Mucosa of rectum (tissue), 2 donors: ENCODE measurements around the gene ASPA.
A peak's percentile ranks its signal among the peaks of the same experiment; 100 is the strongest.

Source experiments
- H3K27ac ChIP-seq, 2 donors: one replicate each; pipeline ENCODE4 v1.7.0; 2013; ENCODE audit warnings: inconsistent platforms in 2 of 2, low read depth in 2 of 2, low read length in 2 of 2
- H3K27me3 ChIP-seq, 2 donors: one replicate each; pipeline ENCODE4 v1.7.0; 2013; ENCODE audit warnings: low read length in 2 of 2; ENCODE audit not compliant: control insufficient read depth in 2 of 2, insufficient read depth in 2 of 2
- H3K36me3 ChIP-seq, 2 donors: one replicate each; pipeline ENCODE4 v1.7.0; 2013; ENCODE audit warnings: low read length in 2 of 2; ENCODE audit not compliant: control insufficient read depth in 2 of 2, insufficient read depth in 2 of 2
- H3K4me1 ChIP-seq, 2 donors: one replicate each; pipeline ENCODE4 v1.7.0; 2013; ENCODE audit warnings: low read length in 2 of 2, mild to moderate bottlenecking in 1 of 2; ENCODE audit not compliant: control insufficient read depth in 2 of 2, insufficient read depth in 2 of 2
- H3K4me3 ChIP-seq, 2 donors: one replicate each; pipeline ENCODE4 v1.7.0; 2013; ENCODE audit warnings: low read length in 2 of 2
- H3K9ac ChIP-seq, 2 donors: one replicate each; pipeline ENCODE4 v1.7.0; 2013; ENCODE audit warnings: low read length in 2 of 2, low read depth in 1 of 2, mild to moderate bottlenecking in 1 of 2
- H3K9me3 ChIP-seq, 2 donors: one replicate each; pipeline ENCODE4 v1.7.0; 2013; ENCODE audit warnings: low read length in 2 of 2; ENCODE audit not compliant: control insufficient read depth in 2 of 2
- donor health status: healthy.
- donor health status: Normal muscosa, but diverticular disease.

Gene ASPA

DNA sequence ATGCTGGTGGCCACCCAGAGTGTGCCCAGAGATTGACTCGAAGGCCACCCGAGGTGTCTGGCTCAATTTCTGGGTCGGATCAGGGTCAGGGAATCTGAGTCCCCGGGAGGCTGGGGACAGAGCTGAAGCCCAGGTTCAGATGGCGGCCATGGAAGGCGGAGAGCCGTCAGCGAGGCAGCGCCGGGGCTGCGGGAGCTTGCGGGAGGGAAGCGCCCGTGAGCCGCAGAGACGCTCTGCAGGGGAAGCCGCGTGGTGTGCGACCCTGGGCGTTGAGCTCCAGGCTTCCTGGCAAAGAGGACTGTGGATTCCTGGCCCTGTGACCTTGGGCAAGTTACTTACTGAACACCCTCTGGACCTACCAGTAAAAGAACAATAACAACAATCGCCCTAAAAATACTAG, 3.7 kb upstream of the ASPA start:
- no peaks in the 10 kb centered on the region for H3K36me3 ChIP-seq
- H3K27me3 ChIP-seq = no peaks in the 10 kb centered on the region
- no peak overlapping the region for H3K9ac ChIP-seq
- no peak overlapping the region for H3K27ac ChIP-seq
- peaks cover 7 to 8% of the 10 kb centered on the region in 2 donors for H3K4me1 ChIP-seq
- H3K9me3 ChIP-seq = no peaks in the 10 kb centered on the region
- no peak overlapping the region for H3K4me3 ChIP-seq

DNA sequence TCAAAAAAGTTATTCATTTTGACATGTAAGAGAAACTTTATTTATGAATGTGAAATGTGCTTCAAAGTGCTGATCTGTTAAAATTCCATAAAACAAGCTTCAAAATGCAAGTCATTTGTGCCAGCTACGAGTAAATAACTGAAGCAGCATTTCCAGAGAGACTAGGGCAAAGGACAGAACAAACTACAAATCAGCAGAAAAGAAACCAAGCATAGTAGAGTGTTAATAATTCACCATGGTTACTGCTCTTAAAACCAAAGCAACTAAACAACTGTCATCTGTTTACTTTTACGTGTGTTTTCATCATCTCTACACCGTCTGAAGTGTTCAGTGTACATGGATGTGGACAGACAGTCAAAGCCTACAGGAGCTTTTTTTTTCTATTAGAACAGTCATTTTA, 1.6 kb upstream of the ASPA start:
- Histone ChIP-seq H3K9ac (no peak overlapping the region), H3K27ac (peak overlapping the region in 1 of 2 donors; percentile 40), H3K36me3 (no peaks in the 10 kb centered on the region), H3K4me3 (no peak overlapping the region), H3K4me1 (peaks cover 7 to 8% of the 10 kb centered on the region in 2 donors), H3K27me3 (no peaks in the 10 kb centered on the region), H3K9me3 (no peaks in the 10 kb centered on the region)

DNA sequence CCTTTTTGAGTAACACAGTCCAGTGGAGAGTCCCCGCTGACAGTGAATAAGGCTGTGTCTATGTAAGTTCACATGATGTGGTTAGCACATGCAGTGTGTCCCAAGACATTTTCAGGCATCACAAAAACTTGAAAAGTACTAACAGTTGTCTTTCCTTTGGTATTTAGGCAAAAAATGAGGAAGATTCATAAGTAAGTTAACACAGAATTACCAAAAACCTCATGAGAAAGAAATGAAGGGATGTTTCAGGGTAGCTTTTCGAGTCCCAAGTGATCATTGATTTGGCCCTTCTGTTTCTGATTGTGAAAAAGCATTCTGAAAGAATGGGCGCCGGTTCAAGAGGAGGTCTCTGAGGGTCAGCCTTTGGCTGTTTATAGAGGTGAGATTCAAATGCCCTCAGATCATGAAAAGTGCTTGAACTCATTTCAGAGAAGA, 529 bp upstream of the ASPA start:
- H3K36me3 ChIP-seq = no peaks in the 10 kb centered on the region
- no peak overlapping the region for H3K9ac ChIP-seq
- no peak overlapping the region for H3K4me3 ChIP-seq
- H3K27ac ChIP-seq = peak overlapping the region in 1 of 2 donors; percentile 56
- H3K4me1 ChIP-seq = peaks cover 7 to 8% of the 10 kb centered on the region in 2 donors
- no peaks in the 10 kb centered on the region for H3K27me3 ChIP-seq
- no peaks in the 10 kb centered on the region for H3K9me3 ChIP-seq

DNA sequence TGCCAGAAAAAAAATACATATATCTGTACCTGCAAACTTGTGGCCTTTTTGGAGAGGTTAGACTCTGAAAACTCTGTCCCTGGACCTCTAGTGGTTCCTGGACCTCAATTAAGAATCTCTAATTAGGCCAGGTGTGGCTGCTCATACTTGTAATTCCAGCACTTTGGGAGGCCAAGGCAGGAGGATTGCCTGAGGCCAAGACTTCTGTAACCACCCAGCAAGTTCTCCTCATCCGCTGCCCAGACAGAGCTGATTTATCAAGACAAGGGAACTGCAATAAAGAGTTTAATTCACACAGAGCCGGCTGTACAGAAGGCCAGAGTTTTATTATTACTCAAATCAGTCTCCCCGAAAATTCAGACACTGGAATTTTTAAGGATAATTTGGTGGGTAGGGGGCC, 4.2 kb downstream of the ASPA start:
- no peak overlapping the region for H3K4me3 ChIP-seq
- H3K27ac ChIP-seq = no peak overlapping the region
- no peaks in the 10 kb centered on the region for H3K36me3 ChIP-seq
- H3K9ac ChIP-seq = no peak overlapping the region
- peaks cover 4 to 5% of the 10 kb centered on the region in 2 donors for H3K4me1 ChIP-seq
- H3K9me3 ChIP-seq = no peaks in the 10 kb centered on the region
- H3K27me3 ChIP-seq = no peaks in the 10 kb centered on the region

DNA sequence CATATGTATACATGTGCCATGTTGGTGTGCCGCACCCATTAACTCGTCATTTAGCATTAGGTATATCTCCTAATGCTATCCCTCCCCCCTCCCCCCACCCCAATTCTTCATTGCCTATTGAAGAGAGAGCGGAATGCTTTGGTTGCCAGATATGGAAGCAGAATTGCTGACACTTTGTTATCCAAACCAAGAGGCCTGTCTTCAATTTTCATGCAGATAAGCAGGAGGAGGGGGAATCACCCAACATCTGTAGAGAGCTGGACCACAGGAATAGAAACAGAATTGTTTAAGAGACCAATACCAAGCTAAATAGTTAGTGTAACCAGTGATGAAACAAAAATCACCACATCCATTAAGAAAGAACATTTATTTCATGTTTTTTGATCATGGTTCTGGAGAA, 7.1 kb downstream of the ASPA start:
- Histone ChIP-seq H3K9ac (no peak overlapping the region), H3K27me3 (peaks cover 0 to 3% of the 10 kb centered on the region in 2 donors), H3K27ac (no peak overlapping the region), H3K4me3 (no peak overlapping the region), H3K9me3 (no peaks in the 10 kb centered on the region), H3K4me1 (no peaks in the 10 kb centered on the region), H3K36me3 (no peaks in the 10 kb centered on the region)

DNA sequence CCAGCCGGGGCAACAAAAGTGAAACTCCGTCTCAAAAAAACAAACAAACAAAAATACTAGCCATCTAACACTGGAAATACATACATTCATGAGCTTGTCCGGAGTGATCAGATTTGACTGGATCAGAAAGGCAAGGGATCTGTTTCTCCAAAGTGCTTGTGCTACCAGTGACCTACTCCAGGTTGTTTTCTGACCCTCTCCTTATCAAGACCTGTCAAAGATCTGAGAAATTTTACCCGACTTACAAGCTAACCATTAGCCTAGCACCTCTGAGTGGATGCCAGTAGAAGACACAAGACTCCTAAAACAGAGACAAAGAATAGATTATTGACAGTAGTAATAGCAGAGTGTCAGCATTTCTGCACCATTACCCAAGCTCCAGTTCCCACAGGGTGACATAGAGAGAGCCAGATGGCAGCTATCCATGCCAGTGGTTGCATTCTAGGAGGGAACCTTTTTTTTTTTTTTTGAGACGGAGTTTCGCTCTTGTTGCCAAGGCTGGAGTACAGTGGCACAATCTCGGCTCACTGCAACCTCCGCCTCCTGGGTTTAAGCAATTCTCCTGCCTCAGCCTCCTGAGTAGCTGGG, 9.8 kb downstream of the ASPA start:
- Histone ChIP-seq H3K4me3 (no peak overlapping the region), H3K9me3 (no peaks in the 10 kb centered on the region), H3K9ac (no peak overlapping the region), H3K27me3 (peaks cover 0 to 3% of the 10 kb centered on the region in 2 donors), H3K36me3 (no peaks in the 10 kb centered on the region), H3K27ac (no peak overlapping the region), H3K4me1 (no peaks in the 10 kb centered on the region)

DNA sequence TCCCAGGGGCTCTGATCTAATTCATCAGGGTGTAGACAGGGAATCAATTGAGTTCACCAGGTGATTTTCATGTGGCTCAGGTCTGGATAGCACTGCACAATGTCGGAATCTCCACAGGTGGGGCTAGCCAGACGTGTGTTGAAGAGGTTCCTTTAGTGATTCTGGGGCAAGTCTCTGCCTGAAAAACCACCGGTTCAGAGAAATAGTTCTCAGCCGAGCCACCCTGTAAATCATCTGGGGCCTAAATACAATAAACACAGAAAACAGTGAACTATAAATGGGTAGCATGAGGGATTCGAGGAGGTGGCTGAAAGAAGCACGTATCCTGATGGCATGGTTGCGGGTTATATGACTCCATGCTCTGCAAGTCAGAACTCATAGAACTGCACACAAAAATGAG, 21.3 kb downstream of the ASPA start:
- no peaks in the 10 kb centered on the region for H3K9me3 ChIP-seq
- no peak overlapping the region for H3K4me3 ChIP-seq
- no peak overlapping the region for H3K27ac ChIP-seq
- no peaks in the 10 kb centered on the region for H3K27me3 ChIP-seq
- no peaks in the 10 kb centered on the region for H3K36me3 ChIP-seq
- no peak overlapping the region for H3K9ac ChIP-seq
- H3K4me1 ChIP-seq = no peaks in the 10 kb centered on the region

DNA sequence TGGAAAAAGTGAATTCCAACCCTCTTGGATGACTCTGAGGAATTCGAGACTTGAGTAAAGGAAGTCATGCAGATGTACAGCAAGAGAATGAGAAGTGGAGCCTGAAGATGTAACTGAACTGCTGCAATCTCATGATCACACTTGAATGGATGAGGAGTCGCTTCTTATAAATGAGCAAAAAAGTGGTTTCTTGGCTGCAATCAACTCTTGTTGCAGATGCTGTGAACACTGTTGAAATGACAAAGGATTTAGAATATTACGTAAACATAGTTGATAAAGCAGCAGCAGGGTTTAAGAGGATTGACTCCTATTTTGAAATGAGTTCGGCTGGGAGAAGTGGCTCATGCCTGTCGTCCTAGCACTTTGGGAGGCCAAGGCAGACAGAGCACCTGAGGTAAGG, 25.5 kb downstream of the ASPA start:
- Histone ChIP-seq H3K9me3 (no peaks in the 10 kb centered on the region), H3K27me3 (no peaks in the 10 kb centered on the region), H3K27ac (no peak overlapping the region), H3K9ac (no peak overlapping the region), H3K36me3 (no peaks in the 10 kb centered on the region), H3K4me1 (no peaks in the 10 kb centered on the region), H3K4me3 (no peak overlapping the region)

DNA sequence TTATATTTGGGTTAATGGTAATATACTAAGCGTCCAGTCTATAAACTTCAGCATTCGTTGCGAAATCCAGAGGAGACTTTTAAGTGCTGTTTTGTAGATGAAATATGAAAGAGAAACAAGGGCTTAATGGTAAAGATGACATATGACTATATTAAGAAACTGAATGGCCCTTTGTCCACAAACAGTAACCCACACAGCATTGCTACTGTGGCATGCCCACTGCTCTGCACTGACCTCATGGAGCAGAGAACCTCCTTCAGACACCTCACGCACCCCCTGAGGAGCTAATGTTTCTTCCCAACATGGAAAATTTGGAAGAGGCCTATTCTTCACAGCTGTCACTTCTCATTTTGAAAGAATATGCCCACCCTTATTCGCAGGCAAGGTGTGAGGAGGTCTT, 26.7 kb downstream of the ASPA start:
- H3K9me3 ChIP-seq = no peaks in the 10 kb centered on the region
- no peak overlapping the region for H3K4me3 ChIP-seq
- H3K9ac ChIP-seq = no peak overlapping the region
- H3K27ac ChIP-seq = no peak overlapping the region
- H3K27me3 ChIP-seq = no peaks in the 10 kb centered on the region
- H3K36me3 ChIP-seq = no peaks in the 10 kb centered on the region
- no peaks in the 10 kb centered on the region for H3K4me1 ChIP-seq

DNA sequence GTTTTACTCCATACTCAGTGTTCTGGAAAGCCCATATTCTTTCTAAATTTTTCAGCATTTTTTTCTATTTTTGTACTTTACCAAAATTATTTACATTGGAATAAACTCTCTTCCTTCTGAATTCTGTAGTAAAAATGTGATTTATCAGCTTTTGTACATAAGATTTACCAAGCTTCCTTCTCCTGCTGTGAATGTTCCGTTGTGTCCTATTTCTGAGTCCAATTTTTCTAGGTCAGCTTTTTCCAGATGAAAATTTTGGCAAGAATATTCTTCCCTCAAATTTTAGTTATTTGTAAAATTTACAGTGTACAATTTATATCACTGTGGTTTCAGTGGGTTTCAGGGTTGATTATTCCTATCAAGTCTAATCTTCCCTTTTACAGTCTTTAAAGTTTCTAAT, 27.5 kb downstream of the ASPA start:
- no peak overlapping the region for H3K4me3 ChIP-seq
- H3K27me3 ChIP-seq = no peaks in the 10 kb centered on the region
- H3K9me3 ChIP-seq = no peaks in the 10 kb centered on the region
- no peak overlapping the region for H3K9ac ChIP-seq
- H3K27ac ChIP-seq = no peak overlapping the region
- no peaks in the 10 kb centered on the region for H3K36me3 ChIP-seq
- H3K4me1 ChIP-seq = no peaks in the 10 kb centered on the region

DNA sequence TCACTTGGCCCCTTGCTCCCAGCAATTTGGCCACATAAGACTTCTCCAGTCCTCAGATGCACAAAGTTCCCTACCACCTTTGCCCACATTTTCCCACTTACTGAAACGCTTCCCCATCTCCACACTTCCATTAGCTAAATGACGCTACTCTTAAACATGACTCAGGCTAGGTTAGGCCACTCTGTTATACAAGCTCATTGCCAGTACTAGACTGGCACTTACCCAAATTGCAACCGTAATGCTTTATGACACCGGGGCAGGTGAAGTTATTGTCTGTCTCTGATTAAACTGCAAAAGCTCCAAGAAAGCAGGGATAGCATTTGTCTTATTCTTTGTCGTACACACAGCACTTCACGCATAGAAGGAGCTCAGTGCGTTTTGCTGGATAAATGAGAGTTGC, 29.2 kb downstream of the ASPA start:
- H3K27ac ChIP-seq = no peak overlapping the region

More for the DNA sequence above, 29.2 kb downstream of the ASPA start:
- Histone ChIP-seq H3K4me3 (no peak overlapping the region), H3K9me3 (no peaks in the 10 kb centered on the region), H3K27me3 (no peaks in the 10 kb centered on the region), H3K4me1 (no peaks in the 10 kb centered on the region), H3K9ac (no peak overlapping the region), H3K36me3 (no peaks in the 10 kb centered on the region)
